Tibial nerve (tissue), 4 donors: ENCODE results near the gene COA6.

ENCODE experiments used
- EP300 ChIP-seq, 2 donors: sonication (generic); formaldehyde crosslinking; IDR thresholded peaks; one replicate each; pipeline ENCODE4 v1.6.1; 2017; ENCODE audit warnings: antibody characterized with exemption in 2 of 2, mild to moderate bottlenecking in 1 of 2
- POLR2A ChIP-seq, 2 donors: fragments of 450-650 bp; IDR thresholded peaks; one replicate each; pipeline ENCODE4 v1.6.1; 2017; ENCODE audit warnings: antibody characterized with exemption in 2 of 2, mild to moderate bottlenecking in 2 of 2, moderate library complexity in 2 of 2
- TF ChIP-seq, protein P1 (sequence below), 5 experiments: fragments of 200-600 bp in 3 of 5; fragments of 450-650 bp in 2 of 5; sonication (generic) in 3 of 5; IDR thresholded peaks; one replicate each; pipeline ENCODE4 v1.5.1; 2016 to 2019; ENCODE audit warnings: antibody characterized with exemption in 5 of 5, mild to moderate bottlenecking in 3 of 5, moderate library complexity in 2 of 5

DNA sequence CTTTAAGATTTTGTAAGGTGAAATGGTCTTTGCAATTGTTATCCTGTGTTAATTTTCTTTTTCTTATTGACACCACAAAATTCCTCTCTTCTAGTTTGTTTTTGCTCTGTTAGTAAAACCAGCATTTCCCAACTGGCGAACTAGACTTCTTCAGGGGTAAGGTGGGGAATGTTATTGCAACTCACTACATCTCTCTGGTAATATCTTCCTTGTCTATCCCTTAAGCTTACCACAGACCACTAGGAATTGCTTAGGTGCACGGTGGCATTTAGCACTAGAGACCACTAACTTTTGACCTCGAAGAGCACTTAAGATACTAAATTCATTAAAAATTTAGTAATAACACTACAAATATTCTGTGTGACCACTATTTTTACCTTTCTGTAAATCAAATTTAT lies 4.2 kb upstream of the COA6 start:
- TF ChIP-seq, protein P1, sequence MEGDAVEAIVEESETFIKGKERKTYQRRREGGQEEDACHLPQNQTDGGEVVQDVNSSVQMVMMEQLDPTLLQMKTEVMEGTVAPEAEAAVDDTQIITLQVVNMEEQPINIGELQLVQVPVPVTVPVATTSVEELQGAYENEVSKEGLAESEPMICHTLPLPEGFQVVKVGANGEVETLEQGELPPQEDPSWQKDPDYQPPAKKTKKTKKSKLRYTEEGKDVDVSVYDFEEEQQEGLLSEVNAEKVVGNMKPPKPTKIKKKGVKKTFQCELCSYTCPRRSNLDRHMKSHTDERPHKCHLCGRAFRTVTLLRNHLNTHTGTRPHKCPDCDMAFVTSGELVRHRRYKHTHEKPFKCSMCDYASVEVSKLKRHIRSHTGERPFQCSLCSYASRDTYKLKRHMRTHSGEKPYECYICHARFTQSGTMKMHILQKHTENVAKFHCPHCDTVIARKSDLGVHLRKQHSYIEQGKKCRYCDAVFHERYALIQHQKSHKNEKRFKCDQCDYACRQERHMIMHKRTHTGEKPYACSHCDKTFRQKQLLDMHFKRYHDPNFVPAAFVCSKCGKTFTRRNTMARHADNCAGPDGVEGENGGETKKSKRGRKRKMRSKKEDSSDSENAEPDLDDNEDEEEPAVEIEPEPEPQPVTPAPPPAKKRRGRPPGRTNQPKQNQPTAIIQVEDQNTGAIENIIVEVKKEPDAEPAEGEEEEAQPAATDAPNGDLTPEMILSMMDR (IDR thresholded peaks at IDR 0.05), result no peak
- no peak for TF ChIP-seq EP300 (IDR thresholded peaks at IDR 0.05)
- no peak for TF ChIP-seq POLR2A (IDR thresholded peaks at IDR 0.05)
